ENCODE data around the gene SCTR.

SCTR gene

DNA sequence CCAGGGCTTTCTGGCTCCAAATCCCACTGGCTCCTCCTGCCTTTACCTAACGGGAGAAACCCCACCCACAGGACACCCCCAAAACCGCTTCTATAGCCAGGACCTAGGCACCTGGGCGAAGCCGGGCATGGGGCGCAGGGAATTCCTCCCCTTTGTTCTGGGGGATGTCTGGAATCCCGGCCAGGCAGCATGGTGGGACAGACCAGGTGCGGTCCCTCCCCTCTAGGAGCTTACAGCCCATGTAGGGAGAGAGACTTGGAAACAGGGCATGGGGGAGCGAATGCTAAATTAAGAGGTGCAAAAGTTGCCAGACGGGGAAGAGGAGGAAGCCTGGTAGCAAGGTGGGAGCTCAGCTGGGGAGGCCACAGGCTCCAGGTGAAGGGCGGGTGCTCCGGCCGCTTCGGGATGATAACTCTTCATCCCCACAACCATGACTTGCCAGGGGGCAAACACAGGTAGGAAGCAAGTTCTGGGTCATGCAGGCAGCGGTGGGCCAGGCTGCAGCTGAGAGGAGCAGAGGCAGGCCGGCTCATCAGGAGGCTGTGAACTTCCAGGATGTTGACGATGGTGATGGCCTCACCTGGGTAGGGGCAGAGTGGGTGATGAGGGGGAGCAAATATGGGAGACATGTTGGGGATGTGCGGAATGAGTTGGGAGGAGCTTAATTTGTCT is 91.3 kb downstream of the SCTR start:
- H3K4me1 ChIP-seq (ENCODE audit: low read length) = peaks cover 25% of the 10 kb centered on the region
- H3K27ac ChIP-seq (ENCODE audit: low read length) = no peak overlapping the region
- H3K9me2 ChIP-seq (replicated peaks; ENCODE audit: insufficient read depth, low read length) = no peaks in the 10 kb centered on the region
- no peaks in the 10 kb centered on the region for H3K79me2 ChIP-seq (ENCODE audit: low read length)
- no peak for TF ChIP-seq CTCF (IDR thresholded peaks at IDR 0.05; ENCODE audit: low read length)
- TF ChIP-seq EZH2phosphoT487 (IDR thresholded peaks at IDR 0.05; ENCODE audit: low read length) = no peak
- TF ChIP-seq EZH2 (optimal IDR thresholded peaks at IDR 0.05; ENCODE audit: low read depth, low read length) = no peak
- H3K9ac ChIP-seq (ENCODE audit: low read length) = no peak overlapping the region
- H3K4me3 ChIP-seq (ENCODE audit: low read length) = no peak overlapping the region
- no peaks in the 10 kb centered on the region for H3K9me3 ChIP-seq (replicated peaks; ENCODE audit: insufficient read depth, low read length)
- peaks cover 20% of the 10 kb centered on the region for H3F3A ChIP-seq (ENCODE audit: insufficient read depth, low read length)
- H4K20me1 ChIP-seq (ENCODE audit: insufficient read depth, low read length) = no peaks in the 10 kb centered on the region
- H2AFZ ChIP-seq (ENCODE audit: low read length) = no peak overlapping the region
- H3K4me2 ChIP-seq (ENCODE audit: low read depth, low read length) = no peak overlapping the region
- H3K36me3 ChIP-seq (replicated peaks; ENCODE audit: insufficient read depth, low read length) = no peaks in the 10 kb centered on the region
- H3K27me3 ChIP-seq (replicated peaks; ENCODE audit: insufficient read depth, low read length) = no peaks in the 10 kb centered on the region
- DNase-seq = no peak

DNA sequence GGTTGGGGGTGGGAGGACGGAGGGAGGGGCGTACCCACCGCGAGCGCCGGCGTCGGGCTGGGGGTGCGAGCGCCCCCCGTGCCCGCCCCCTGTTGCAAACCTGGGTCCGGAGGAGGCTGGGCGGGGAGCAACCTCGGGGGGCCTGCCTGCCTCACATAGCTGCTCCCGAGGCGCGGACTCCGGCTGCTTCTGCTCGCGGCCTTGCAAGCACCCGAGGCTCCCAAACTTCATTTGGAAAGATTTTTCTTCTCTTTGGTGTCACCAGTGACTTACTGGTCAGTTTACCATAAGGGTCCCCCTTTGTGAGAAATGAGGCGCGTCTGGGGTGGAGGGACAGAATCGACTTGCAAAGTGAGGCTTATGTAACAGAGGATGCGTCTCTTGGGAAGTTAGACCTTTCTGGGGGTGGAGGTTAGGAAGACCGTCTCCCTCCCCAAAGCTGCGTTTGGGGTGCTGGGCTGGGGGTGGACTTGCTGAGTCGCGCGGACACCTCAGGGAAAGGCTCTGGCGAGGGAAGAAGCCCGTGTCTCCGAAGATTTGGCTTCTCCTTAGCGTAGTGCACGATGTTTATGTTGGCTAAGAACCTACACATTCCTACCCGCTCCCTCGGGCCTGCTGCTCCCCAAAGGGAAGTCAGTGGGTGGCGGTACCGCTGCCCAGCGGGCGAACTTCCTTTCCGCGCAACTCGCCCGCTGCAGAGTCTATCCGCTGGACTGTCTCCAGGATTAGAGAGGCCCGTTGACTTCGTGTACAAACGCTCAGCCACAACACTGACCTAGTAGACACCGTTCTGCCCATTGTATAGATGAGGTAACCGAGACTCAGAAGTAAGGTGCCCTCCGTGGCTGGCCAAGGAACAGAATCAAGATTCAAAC is 92.1 kb downstream of the SCTR start:
- Histone ChIP-seq H3K9me2 (replicated peaks; ENCODE audit: insufficient read depth, low read length) (no peaks in the 10 kb centered on the region), H3K4me2 (ENCODE audit: low read depth, low read length) (peak overlapping the region; percentile 76; the same call in 1 of the 2 replicates), H3F3A (ENCODE audit: insufficient read depth, low read length) (peaks cover 20% of the 10 kb centered on the region), H3K36me3 (replicated peaks; ENCODE audit: insufficient read depth, low read length) (no peaks in the 10 kb centered on the region), H2AFZ (ENCODE audit: low read length) (peak overlapping the region; percentile 30; the same call in 1 of the 2 replicates), H4K20me1 (ENCODE audit: insufficient read depth, low read length) (no peaks in the 10 kb centered on the region), H3K27ac (ENCODE audit: low read length) (no peak overlapping the region), H3K9me3 (replicated peaks; ENCODE audit: insufficient read depth, low read length) (no peaks in the 10 kb centered on the region), H3K4me3 (ENCODE audit: low read length) (peak overlapping the region; percentile 44), H3K27me3 (replicated peaks; ENCODE audit: insufficient read depth, low read length) (no peaks in the 10 kb centered on the region), H3K79me2 (ENCODE audit: low read length) (no peaks in the 10 kb centered on the region), H3K9ac (ENCODE audit: low read length) (no peak overlapping the region), H3K4me1 (ENCODE audit: low read length) (peaks cover 25% of the 10 kb centered on the region)
- TF ChIP-seq EZH2 (optimal IDR thresholded peaks at IDR 0.05; ENCODE audit: low read depth, low read length) (no peak), CTCF (IDR thresholded peaks at IDR 0.05; ENCODE audit: low read length) (no peak), EZH2phosphoT487 (IDR thresholded peaks at IDR 0.05; ENCODE audit: low read length) (no peak)
- DNase-seq = no peak

GRCh38 chr2:119431155-119431975 is 92.9 kb downstream of the SCTR start, which contains the start of gene TMEM37:
Gene TMEM37 (plus strand): TSS chr2:119431854. CDS start chr2:119431904, 50 bp downstream.
- peak; percentile 67 for DNase-seq
- Histone ChIP-seq H2AFZ (ENCODE audit: low read length) (peak within 1 kb of the TSS; percentile 77), H3K9me3 (replicated peaks; ENCODE audit: insufficient read depth, low read length) (no peaks in the 10 kb centered on the region), H4K20me1 (ENCODE audit: insufficient read depth, low read length) (no peaks in the 10 kb centered on the region), H3K27me3 (replicated peaks; ENCODE audit: insufficient read depth, low read length) (no peaks in the 10 kb centered on the region), H3K9ac (ENCODE audit: low read length) (peak within 1 kb of the TSS; percentile 45), H3K4me1 (ENCODE audit: low read length) (peaks cover 25% of the 10 kb centered on the region), H3K4me3 (ENCODE audit: low read length) (peak within 1 kb of the TSS; percentile 56), H3K79me2 (ENCODE audit: low read length) (no peaks in the 10 kb centered on the region), H3F3A (ENCODE audit: insufficient read depth, low read length) (peaks cover 20% of the 10 kb centered on the region), H3K4me2 (ENCODE audit: low read depth, low read length) (peak within 1 kb of the TSS; percentile 76), H3K9me2 (replicated peaks; ENCODE audit: insufficient read depth, low read length) (no peaks in the 10 kb centered on the region), H3K27ac (ENCODE audit: low read length) (peak within 1 kb of the TSS; percentile 18; the same call in 1 of the 2 replicates), H3K36me3 (replicated peaks; ENCODE audit: insufficient read depth, low read length) (no peaks in the 10 kb centered on the region)
- no peak for TF ChIP-seq CTCF (IDR thresholded peaks at IDR 0.05; ENCODE audit: low read length)
- no peak for TF ChIP-seq EZH2phosphoT487 (IDR thresholded peaks at IDR 0.05; ENCODE audit: low read length)
- TF ChIP-seq EZH2 (optimal IDR thresholded peaks at IDR 0.05; ENCODE audit: low read depth, low read length) = no peak
